Activated CD8-positive, alpha-beta memory T cell treated with anti-CD3 and anti-CD28 coated beads for 4 hours (primary cell): ENCODE measurements around the gene BPIFA1.

Experiments
- DNase-seq, 2 donors: peaks; one replicate each; pipeline ENCODE4 v3.0.0-alpha.2; 2020; ENCODE audit warnings: low read depth in 2 of 2

The BPIFA1 gene

GRCh38 chr20:33235696-33236095, at the start of gene BPIFA1:
TSS of gene BPIFA1 (plus strand) at chr20:33235996. CDS start at chr20:33237712, 1,716 bp downstream.
- DNase-seq: no peak

GRCh38 chr20:33187491-33187890, 48.3 kb upstream of the BPIFA1 start:
- DNase-seq: no peak

DNA sequence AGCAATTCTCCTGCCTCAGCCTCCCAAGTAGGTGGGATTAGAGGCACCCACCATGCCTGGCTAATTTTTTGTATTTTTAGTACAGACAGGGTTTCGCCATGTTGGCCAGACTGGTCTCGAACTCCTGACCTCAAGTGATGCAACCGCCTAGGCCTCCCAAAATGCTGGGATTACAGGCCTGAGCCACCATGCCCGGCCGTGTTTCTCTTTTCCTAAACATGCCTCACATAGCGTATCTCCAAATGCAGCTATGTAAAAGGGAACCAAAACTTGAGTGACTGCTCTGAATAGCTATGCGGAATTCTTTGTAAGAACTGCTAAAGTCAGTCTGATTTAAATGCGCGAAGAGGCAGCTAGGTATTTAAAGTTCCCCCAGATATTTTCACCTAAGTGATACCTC, 47.4 kb upstream of the BPIFA1 start:
- DNase-seq: no peak

GRCh38 chr20:33191484-33191883, 44.3 kb upstream of the BPIFA1 start:
- no peak for DNase-seq

DNA sequence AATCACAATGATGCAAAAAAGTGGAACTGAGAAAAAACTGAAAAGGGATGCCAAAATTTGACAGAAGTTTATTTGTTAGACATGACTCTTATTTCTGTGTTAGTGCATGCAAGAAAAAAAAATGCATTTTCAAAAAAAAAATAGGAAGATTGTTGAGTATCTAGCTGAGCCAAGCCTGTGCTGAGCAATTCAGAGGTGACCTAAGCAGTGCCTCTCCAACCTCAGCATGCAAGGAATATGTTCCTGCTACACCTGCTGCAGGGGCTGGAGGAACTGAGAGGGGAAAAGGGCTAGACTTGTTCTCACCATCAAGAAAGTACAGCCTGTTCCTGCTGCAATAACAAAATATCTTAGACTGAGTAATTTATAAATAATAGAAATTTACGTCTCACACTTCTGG, 43.8 kb upstream of the BPIFA1 start:
- no peak for DNase-seq

DNA sequence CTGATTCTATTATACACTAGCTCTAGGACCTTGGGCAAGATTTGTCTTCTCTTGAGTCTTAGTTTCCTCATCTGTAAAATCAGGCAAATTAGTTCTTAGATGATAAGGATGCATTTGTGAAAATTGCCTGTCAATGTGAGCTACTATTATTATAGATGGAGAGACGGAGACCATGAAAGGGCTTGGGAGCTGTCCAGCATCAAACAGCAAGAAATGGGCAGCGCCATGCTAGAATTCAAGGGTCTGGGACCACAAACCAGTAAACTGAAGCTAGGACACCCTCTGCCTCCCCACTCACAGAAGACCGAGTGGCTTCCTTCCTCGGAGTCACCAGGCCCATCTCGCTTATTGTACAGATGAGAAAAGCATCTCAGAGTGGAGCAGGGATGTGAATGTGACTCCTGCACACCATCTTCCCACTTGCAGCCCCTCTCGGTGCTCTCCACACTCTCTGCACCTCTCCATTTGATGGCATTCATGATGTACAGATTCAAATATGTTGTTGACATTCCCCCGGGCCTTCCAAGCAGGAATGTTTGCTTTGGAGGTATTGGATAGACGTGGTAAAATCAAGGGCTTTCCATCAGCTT, 42.8 kb upstream of the BPIFA1 start:
- no peak for DNase-seq

DNA sequence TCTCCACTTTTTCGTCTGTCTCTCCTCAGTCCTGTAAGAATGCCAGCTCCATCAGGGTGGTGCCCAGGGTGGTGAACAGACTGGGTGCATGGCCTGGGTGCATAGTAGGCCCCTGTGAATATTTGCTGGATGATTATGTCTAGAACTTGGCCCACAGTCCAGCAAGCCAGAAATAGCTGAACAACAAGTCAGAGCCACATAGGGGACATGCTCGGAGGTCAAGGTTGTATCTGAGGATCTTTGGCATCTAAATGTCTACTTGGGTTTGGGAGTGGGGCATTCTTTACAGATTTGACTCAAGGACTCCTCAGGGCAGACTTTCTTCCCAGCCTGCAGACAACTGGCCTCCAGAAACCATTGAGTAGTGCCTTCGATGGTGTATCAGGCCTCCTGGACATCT, 36.8 kb upstream of the BPIFA1 start:
- no peak for DNase-seq

DNA sequence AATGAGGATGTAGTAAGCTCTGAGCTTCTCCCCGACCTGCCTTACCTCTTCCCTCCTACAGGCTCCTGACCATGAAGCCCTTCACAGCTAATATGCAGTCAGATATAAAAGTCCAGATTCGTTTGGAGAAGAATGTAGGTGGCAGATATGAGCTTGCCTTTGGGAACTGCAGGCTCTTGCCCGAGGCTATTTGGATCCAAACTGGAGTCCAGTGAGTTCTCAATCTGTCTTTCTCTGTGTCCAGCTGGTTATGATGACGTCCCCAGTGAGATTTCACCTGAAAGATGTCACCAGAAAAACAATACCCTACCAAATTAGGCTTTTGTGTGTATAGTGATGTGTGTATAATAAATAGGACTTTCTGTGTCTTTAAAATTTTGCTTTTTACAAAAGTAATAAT, 33.3 kb upstream of the BPIFA1 start:
- no peak for DNase-seq

DNA sequence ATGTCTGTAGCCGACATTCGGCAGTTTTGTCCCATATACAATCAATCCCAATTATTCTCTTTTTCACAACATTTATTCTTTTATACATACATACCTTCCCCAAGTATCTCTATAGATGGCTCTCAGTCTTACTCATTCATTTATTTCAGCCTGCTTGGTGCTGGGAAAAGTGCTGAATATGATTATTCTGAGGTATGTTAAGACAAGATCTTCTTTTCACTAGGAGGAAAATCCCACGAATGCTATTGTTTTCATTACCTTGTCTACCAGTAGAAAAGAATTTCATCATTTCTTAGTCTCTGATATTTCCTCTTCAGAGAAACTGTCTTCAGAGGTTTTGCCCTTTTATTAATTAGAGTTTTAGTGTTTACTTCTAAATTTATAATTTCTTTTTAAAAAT, 32.4 kb upstream of the BPIFA1 start:
- DNase-seq: no peak

DNA sequence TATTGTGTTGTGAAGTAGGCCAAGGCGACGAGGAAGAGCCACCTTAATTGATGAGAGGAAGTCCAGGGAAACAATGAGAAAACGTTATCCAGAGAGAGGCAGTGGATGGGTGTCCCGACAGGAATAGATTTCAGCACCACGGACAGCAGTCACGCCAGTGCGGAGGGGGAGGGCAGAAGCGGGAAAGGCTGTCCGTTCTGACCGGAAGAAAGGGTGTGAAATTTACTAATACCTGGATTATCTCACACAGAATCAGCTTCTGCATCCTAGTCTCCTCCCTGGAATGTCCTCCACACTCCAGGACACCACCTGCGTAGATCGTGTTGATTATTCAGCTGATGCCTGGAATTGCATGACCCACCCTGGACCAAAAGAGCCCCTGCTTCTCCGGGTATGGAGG, 26.0 kb upstream of the BPIFA1 start:
- no peak for DNase-seq

GRCh38 chr20:33210371-33210770, 25.4 kb upstream of the BPIFA1 start:
- DNase-seq: no peak

- DNase-seq: no peak
Observed at GRCh38 chr20:33211817-33212424, 23.9 kb upstream of the BPIFA1 start.

DNA sequence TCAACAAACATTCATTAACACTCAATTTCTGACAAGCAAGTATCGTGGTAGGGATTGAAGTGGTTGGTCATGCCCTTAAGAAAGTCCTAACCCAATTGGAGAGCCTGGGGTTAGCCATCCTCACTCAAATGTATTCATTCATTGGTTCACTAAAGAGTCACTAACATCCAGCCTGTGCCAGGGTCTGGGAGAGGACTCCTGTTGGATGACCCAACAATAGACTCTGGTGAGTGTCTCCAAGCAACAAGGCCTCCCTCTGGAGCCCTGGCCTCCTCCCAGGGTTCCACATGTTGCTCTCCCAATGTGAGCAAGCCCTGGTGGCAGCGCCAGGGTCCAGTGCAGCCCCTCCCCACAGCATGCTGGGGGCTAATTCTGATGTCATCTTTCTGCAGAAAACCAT, 18.7 kb upstream of the BPIFA1 start, which contains the start of gene BPIFA3:
Gene BPIFA3 (plus strand): TSS at position 301 of the 400 bp plus-strand sequence. CDS start 185 bp downstream, outside the sequence.
- DNase-seq: no peak

DNA sequence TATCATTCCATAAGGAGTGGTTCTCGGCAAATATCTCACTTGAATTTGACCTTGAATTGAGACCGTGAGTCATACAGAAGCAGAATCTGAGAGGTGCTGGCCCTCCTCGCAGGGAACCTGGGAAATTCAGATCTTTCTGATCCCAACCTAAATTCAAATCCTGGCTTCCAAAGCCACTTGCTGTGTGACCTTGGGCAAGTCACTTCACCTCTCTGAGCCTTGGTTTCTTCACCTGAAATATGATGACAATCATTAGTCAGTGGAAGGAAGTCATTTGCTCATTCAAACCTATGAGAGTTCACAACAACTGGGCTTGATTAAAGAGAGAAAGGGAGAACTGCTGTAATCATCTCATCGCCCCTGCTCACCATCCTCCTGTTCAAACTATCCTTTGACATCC, 11.4 kb upstream of the BPIFA1 start:
- DNase-seq: no peak

- no peak for DNase-seq
Observed at GRCh38 chr20:33229843-33230242, 6.0 kb upstream of the BPIFA1 start.

DNA sequence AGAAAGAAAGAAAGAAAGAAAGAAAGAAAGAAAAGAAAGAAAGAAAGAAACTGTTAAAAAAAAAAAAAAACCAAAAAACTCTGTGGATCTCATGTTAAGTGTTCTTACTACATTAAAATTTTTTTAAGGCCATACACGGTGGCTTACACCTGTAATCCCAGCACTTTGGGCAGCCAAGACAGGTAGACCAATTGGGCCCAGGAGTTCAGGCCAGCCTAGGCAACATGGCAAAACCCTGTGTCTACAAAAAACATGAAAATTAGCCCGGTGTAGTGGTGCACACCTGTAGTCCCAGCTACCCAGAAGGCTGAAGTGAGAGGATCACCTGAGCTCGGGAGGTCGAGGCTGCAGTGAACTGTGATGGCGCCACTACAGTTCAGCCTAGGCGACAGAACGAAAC, 4.6 kb upstream of the BPIFA1 start:
- no peak for DNase-seq

DNA sequence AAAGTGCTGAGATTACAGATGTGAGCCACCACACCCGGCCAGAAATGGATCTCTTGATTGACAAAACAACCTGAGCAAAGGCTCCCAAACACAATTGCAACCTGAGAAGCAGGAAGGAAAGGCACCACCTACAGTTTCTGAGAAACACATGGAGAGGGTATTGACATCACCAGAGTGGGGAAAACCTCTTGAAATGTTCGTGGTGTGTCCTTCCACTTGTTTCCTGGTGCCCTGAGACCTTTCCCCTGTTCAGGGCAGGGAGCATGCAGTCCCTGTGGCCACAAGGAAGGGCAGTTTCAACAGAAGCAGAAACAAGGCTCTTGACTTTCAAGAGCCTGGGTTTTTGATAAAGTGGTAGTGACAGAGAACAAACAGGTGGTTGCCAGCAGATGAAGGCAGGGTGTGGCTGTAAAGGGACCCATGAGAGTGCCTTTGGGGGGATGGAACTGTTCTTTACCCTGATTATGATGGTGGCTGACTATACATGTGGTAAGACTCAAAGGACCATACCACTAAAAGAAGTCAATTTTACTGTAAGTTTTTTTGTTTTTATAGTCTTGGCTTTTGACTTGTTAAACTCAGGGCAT, 3.2 kb upstream of the BPIFA1 start:
- DNase-seq: no peak

DNA sequence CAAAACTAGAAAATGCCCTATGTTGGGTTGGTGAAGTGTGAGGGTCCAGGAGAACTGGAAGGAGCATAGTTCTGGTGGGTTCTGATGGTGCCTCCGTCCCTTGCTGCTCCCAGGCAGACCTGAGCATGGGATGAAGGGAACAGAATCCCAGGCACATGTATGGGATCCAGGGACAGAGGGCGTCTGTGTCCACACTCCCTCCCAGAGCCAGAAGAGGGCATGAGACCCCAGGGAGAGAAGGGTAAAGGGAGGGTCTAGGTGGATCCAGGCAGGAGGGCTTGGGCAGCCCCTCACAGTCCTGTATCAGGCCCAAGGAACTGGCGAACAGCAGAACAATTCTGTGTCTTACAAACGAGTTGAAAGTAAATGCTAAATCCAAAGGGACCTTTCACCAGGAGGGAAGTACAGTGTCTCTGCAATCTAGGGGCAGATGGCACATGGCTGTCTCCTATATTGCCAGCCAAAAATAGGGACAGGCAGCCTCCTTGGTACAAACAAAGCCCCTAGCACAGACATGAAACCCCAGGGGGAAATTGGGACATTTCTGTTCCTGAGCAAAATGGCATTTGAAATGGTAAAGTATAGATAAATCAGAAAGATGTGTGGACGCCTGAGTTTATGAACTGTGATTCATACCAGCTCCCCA, 2.5 kb upstream of the BPIFA1 start:
- no peak for DNase-seq

DNA sequence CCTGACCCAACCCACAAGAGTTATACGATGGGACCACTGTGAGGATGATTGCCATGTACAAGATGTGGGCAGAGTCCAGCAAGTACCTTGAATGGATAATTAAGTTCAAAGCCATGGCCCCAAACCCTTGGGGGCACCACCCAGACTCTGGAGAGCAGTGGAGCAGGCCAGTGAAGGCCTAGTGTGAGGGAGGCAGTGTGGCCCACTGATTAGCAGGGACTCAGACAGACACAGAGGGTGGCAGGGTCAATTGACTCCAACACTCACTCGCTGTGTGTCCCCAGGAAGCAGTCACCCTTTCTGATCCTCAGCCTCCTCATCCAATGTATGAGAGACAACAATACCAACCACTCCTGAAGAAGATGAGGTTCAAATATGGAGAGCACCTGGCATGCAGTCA, 1.7 kb upstream of the BPIFA1 start:
- no peak for DNase-seq

DNA sequence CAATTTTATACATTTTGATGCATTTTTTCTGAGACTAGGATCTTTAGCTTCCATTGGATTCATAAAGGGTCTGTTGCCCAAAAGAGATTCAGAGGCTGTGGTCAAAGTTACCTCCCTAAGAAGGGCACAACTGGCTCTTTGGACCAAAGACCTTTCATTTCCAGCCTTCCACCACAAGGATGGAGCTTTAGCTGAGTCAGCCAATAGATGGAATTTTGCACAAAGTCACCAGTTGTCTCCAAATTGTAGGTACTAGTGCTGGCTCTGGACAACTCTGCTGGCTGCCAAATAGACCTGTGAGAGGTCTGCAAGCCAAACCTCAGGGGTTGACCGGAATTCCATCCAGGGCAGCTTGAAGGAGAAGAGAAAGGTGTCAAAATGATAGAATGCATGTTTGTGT, 555 bp downstream of the BPIFA1 start:
- no peak for DNase-seq

DNA sequence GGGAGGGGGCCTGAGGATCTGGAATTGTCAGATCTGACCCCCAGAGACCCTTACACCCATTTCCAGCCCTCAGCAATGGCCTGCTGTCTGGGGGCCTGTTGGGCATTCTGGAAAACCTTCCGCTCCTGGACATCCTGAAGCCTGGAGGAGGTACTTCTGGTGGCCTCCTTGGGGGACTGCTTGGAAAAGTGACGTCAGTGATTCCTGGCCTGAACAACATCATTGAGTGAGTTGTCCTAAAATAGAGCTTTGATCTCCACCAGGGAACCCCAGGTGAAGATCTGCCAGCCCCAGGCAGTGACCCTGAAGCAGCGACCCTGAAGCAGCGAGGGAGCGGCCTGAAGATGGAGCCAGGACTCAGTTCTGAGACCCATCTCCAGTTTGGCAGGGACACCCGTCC, 2.2 kb downstream of the BPIFA1 start:
- no peak for DNase-seq

GRCh38 chr20:33239418-33239817, 3.6 kb downstream of the BPIFA1 start:
- DNase-seq: no peak
